Bone marrow (tissue), 2 donors: ENCODE data around the gene VOPP1.

Source experiments
- DNase-seq, 2 donors: peaks; one replicate each; lab custom pipeline; 2025; lab: John Stamatoyannopoulos, UW

The VOPP1 gene

GRCh38 chr7:55555160-55555559 lies 17.1 kb downstream of the VOPP1 start:
- no peak for DNase-seq

GRCh38 chr7:55554038-55554437 lies 18.3 kb downstream of the VOPP1 start:
- DNase-seq = no peak

- DNase-seq = no peak
Measured at GRCh38 chr7:55553024-55553345, 19.3 kb downstream of the VOPP1 start.

GRCh38 chr7:55552320-55553023 lies 19.8 kb downstream of the VOPP1 start:
- DNase-seq = peak; percentile 18 to 89

- no peak for DNase-seq
Measured at GRCh38 chr7:55550841-55551537, 21.3 kb downstream of the VOPP1 start.

- DNase-seq = no peak
Measured at GRCh38 chr7:55550010-55550663, 22.2 kb downstream of the VOPP1 start.

GRCh38 chr7:55549457-55549856 lies 22.8 kb downstream of the VOPP1 start:
- no peak for DNase-seq

- DNase-seq = no peak
Measured at GRCh38 chr7:55548295-55548731, 24.0 kb downstream of the VOPP1 start.

GRCh38 chr7:55546814-55547213 lies 25.5 kb downstream of the VOPP1 start:
- DNase-seq = peak; percentile 42 to 74

- no peak for DNase-seq
Measured at GRCh38 chr7:55545496-55545895, 26.8 kb downstream of the VOPP1 start.

GRCh38 chr7:55540226-55540858 lies 32.0 kb downstream of the VOPP1 start:
- no peak for DNase-seq

GRCh38 chr7:55539380-55539779 lies 32.9 kb downstream of the VOPP1 start:
- no peak for DNase-seq

- no peak for DNase-seq
Measured at GRCh38 chr7:55538538-55538937, 33.8 kb downstream of the VOPP1 start.

GRCh38 chr7:55537458-55537990 lies 34.8 kb downstream of the VOPP1 start:
- no peak for DNase-seq

GRCh38 chr7:55536619-55537457 lies 35.5 kb downstream of the VOPP1 start:
- no peak for DNase-seq

- DNase-seq = no peak
Measured at GRCh38 chr7:55535617-55536016, 36.7 kb downstream of the VOPP1 start.

GRCh38 chr7:55534916-55535590 lies 37.2 kb downstream of the VOPP1 start:
- DNase-seq = no peak

- peak; percentile 65 to 80 for DNase-seq
Measured at GRCh38 chr7:55534262-55534915, 37.9 kb downstream of the VOPP1 start.

GRCh38 chr7:55533729-55534080 lies 38.6 kb downstream of the VOPP1 start:
- DNase-seq = no peak

- DNase-seq = peak; percentile 23 to 91
Measured at GRCh38 chr7:55533050-55533728, 39.1 kb downstream of the VOPP1 start.
